Activated CD8-positive, alpha-beta T cell treated with anti-CD3 and anti-CD28 coated beads for 36 hours (primary cell): ENCODE data around the gene IL20RB. TPM values are rescaled to one million over a fixed set of nuclear protein-coding genes. Genes with fewer than 3 reads are reported as not detected.
A peak's percentile ranks its signal among the peaks of the same experiment; 100 is the strongest.
"Not testable (repeated sequence)": the region's sequence is repeated elsewhere in the genome, so short reads cannot be mapped to it uniquely, and the experiment has no call there.

Source experiments
- ATAC-seq: fragments of 200-7000 bp; cut with Tn5 transposase; one replicate; pipeline ENCODE4 v1.10.0; 2021; ENCODE audit warnings: mild to moderate bottlenecking, moderate library complexity
- CTCF ChIA-PET: fragments of 350-600 bp; sonication (Branson Sonifier 250); formaldehyde crosslinking; loops from one replicate; lab custom pipeline; 2021; ENCODE audit warnings: antibody characterized with exemption; lab: Charles Lee
- POLR2A ChIA-PET: fragments of 350-600 bp; sonication (Branson Sonifier 250); formaldehyde crosslinking; loops from one replicate; lab custom pipeline; 2021; ENCODE audit warnings: antibody characterized with exemption; lab: Charles Lee
- DNase-seq: peaks from one replicate; pipeline ENCODE4 v3.0.0-alpha.2; 2020
- H3K27ac Mint-ChIP-seq: one replicate; pipeline ENCODE4 v1.8.0; 2021; ENCODE audit warnings: mild to moderate bottlenecking, mixed read lengths
- H3K27me3 Mint-ChIP-seq: one replicate; pipeline ENCODE4 v1.8.0; 2021; ENCODE audit warnings: mixed read lengths
- H3K36me3 Mint-ChIP-seq: one replicate; pipeline ENCODE4 v1.8.0; 2021; ENCODE audit warnings: low read depth, mixed read lengths
- H3K4me1 Mint-ChIP-seq: one replicate; pipeline ENCODE4 v1.8.0; 2021; ENCODE audit warnings: low read depth, mixed read lengths
- H3K4me3 Mint-ChIP-seq: one replicate; pipeline ENCODE4 v1.8.0; 2021; ENCODE audit warnings: mild to moderate bottlenecking, moderate library complexity, mixed read lengths
- H3K9me3 Mint-ChIP-seq: one replicate; pipeline ENCODE4 v1.8.0; 2021; ENCODE audit warnings: mixed read lengths
- CTCF ChIP-seq: fragments of 200-600 bp; IDR thresholded peaks from one replicate; pipeline ENCODE4 v1.8.0; 2022; ENCODE audit warnings: antibody characterized with exemption, mild to moderate bottlenecking
- intact Hi-C: fragments of 100-400 bp; cut with micrococcal nuclease; formaldehyde crosslinking; loops from one replicate; pipeline ENCODE4 v1.10.0; 2022
- total RNA-seq, 2 experiments: library from RNA; stranded (reverse); gene quantifications; one replicate each; pipeline ENCODE4 v1.2.3, GENCODE V29; 2021

The IL20RB gene
- total RNA-seq, 2 experiments from 2014 or later, result 1.0 to 1.2 TPM

GRCh38 chr3:137013951-137014688 is 56.3 kb downstream of the IL20RB start:
- TF ChIP-seq CTCF, result peak; percentile 85
- ATAC-seq (peak; percentile 88), DNase-seq (peak; percentile 85)
- Mint-ChIP-seq H3K27me3 (no peaks in the 10 kb centered on the region), H3K4me1 (peaks cover 8% of the 10 kb centered on the region), H3K36me3 (peaks cover 3% of the 10 kb centered on the region), H3K27ac (peak overlapping the region; percentile 70), H3K9me3 (no peaks in the 10 kb centered on the region), H3K4me3 (peak overlapping the region; percentile 63)
- ChIA-PET CTCF (interaction anchor here (0.6 to 9.2 kb wide), 86 partner anchors 9 to 945 kb away, joined by 3 to 167 read pairs (median 4); partner anchors contain the start of genes IL20RB, MSL2, NCK1 and SLC35G2), POLR2A (interaction anchor here (0.6 to 3.0 kb wide), 6 partner anchors 21 to 261 kb away, joined by 3 to 17 read pairs (median 4); partner anchors contain the start of genes NCK1 and STAG1)
- intact Hi-C loops, result loop anchor here (1.0 to 2.0 kb wide), 2 partner anchors 256 to 939 kb away; no protein-coding TSS in a partner anchor

GRCh38 chr3:137017316-137017715 is 59.5 kb downstream of the IL20RB start:
- DNase-seq, H3K4me3 Mint-ChIP-seq, POLR2A ChIA-PET, ATAC-seq, H3K27me3 Mint-ChIP-seq, H3K27ac Mint-ChIP-seq, intact Hi-C loops, H3K9me3 Mint-ChIP-seq, H3K36me3 Mint-ChIP-seq, H3K4me1 Mint-ChIP-seq: not testable (repeated sequence)
- CTCF ChIA-PET, result interaction anchor here (1.3 to 9.2 kb wide), 2 partner anchors 15 to 261 kb away, joined by 5 to 167 read pairs; partner anchors contain the start of gene STAG1

GRCh38 chr3:137020315-137020714 is 62.5 kb downstream of the IL20RB start:
- H3K4me3 Mint-ChIP-seq, result no peak overlapping the region
- H3K9me3 Mint-ChIP-seq, result no peaks in the 10 kb centered on the region
- ATAC-seq (no peak), DNase-seq (no peak)
- no peaks in the 10 kb centered on the region for H3K36me3 Mint-ChIP-seq
- H3K27me3 Mint-ChIP-seq, result peaks cover 1% of the 10 kb centered on the region
- H3K4me1 Mint-ChIP-seq, result no peaks in the 10 kb centered on the region
- TF ChIP-seq CTCF, result no peak
- POLR2A ChIA-PET, result interaction anchor here (0.6 kb wide), 1 partner anchor 317 kb away, joined by 4 read pairs; no protein-coding TSS in a partner anchor
- no peak overlapping the region for H3K27ac Mint-ChIP-seq
- intact Hi-C loops, result no loop called here
- CTCF ChIA-PET, result interaction anchor here (1.1 to 2.8 kb wide), 3 partner anchors 12 to 629 kb away, joined by 3 to 14 read pairs (median 6); no protein-coding TSS in a partner anchor

GRCh38 chr3:137020888-137021287 is 63.1 kb downstream of the IL20RB start:
- intact Hi-C loops, result no loop called here
- Mint-ChIP-seq H3K4me3 (no peak overlapping the region), H3K9me3 (no peaks in the 10 kb centered on the region), H3K27ac (no peak overlapping the region), H3K4me1 (no peaks in the 10 kb centered on the region), H3K27me3 (peaks cover 1% of the 10 kb centered on the region), H3K36me3 (no peaks in the 10 kb centered on the region)
- POLR2A ChIA-PET, result no interaction called here
- no peak for ATAC-seq
- TF ChIP-seq CTCF, result no peak
- CTCF ChIA-PET, result interaction anchor here (1.1 to 2.8 kb wide), 3 partner anchors 11 to 629 kb away, joined by 3 to 14 read pairs (median 6); no protein-coding TSS in a partner anchor
- no peak for DNase-seq

- intact Hi-C loops, result no loop called here
- Mint-ChIP-seq H3K36me3 (no peaks in the 10 kb centered on the region), H3K4me3 (no peak overlapping the region), H3K4me1 (no peaks in the 10 kb centered on the region), H3K27me3 (peaks cover 3% of the 10 kb centered on the region), H3K9me3 (no peaks in the 10 kb centered on the region), H3K27ac (no peak overlapping the region)
- TF ChIP-seq CTCF, result no peak
- ChIA-PET CTCF (interaction anchor here (6.1 kb wide), 1 partner anchor 9 kb away, joined by 37 read pairs; no protein-coding TSS in a partner anchor), POLR2A (no interaction called here)
- DNase-seq (no peak), ATAC-seq (no peak)
These were observed 66.6 kb downstream of the IL20RB start for GRCh38 chr3:137024348-137024747.
